GM12878 (cell line): ENCODE data around the gene RALGPS2. TPM values are rescaled to one million over a fixed set of nuclear protein-coding genes. Genes with fewer than 3 reads are reported as not detected.

ENCODE experiments used
- ATAC-seq: fragments of 200-7000 bp; cut with Tn5 transposase; 3 replicates; pipeline ENCODE4 v1.9.1; 2020; ENCODE audit warnings: mild to moderate bottlenecking, moderate library complexity
- BruUV-seq: library from RNA; stranded (reverse); fragments of 400-500 nt; replicated peaks from 2 replicates; lab custom pipeline; 2021; lab: Mats Ljungman, UMichigan
- CTCF ChIA-PET: fragments of 300-600 bp; sonication (Branson Sonifier 250); formaldehyde crosslinking; extraction: SDS; loops from one replicate; lab custom pipeline; 2021; ENCODE audit warnings: inconsistent platforms; lab: Yijun Ruan, JAX
- POLR2A ChIA-PET: fragments of 350-600 bp; formaldehyde crosslinking; extraction: SDS; loops from one replicate; lab custom pipeline; 2021; ENCODE audit warnings: inconsistent platforms; lab: Charles Lee
- RAD21 ChIA-PET: fragments of 300-600 bp; sonication (Branson Sonifier 250); formaldehyde crosslinking; loops from one replicate; lab custom pipeline; 2023; ENCODE audit warnings: antibody characterized with exemption; ENCODE audit not compliant: unreplicated experiment; lab: Charles Lee
- SMC1A ChIA-PET: fragments of 300-600 bp; sonication (Branson Sonifier 250); formaldehyde crosslinking; loops from one replicate; lab custom pipeline; 2023; ENCODE audit not compliant: unreplicated experiment, uncharacterized antibody; lab: Charles Lee
- DNase-seq: peaks from one replicate; pipeline ENCODE4 v3.0.0-alpha.2; 2011; ENCODE audit warnings: low read depth, low spot score
- FAIRE-seq: peaks from 3 replicates; lab custom pipeline; 2011; peaks lifted over from hg19 to GRCh38; lab: Jason Lieb, UNC
- H2AFZ ChIP-seq: 2 replicates; pipeline ENCODE4 v1.6.0; 2011; ENCODE audit warnings: low read depth, low read length, control low read depth; ENCODE audit not compliant: control insufficient read depth
- H3K27ac ChIP-seq: 2 replicates; pipeline ENCODE4 v1.5.1; 2011; ENCODE audit warnings: control low read depth; ENCODE audit not compliant: control insufficient read depth, insufficient read depth
- H3K27me3 ChIP-seq, 2 experiments: replicated peaks in 1 of 2; 2 replicates each; pipeline versions ENCODE4 v1.6.0 to v1.6.1; 2011; ENCODE audit warnings: low read length in 1 of 2; ENCODE audit not compliant: control insufficient read depth in 2 of 2, insufficient read depth in 2 of 2
- H3K36me3 ChIP-seq, 2 experiments: 2 replicates each; pipeline ENCODE4 v1.5.1; 2011; ENCODE audit warnings: low read length in 1 of 2; ENCODE audit not compliant: control insufficient read depth in 2 of 2, insufficient read depth in 2 of 2
- H3K4me1 ChIP-seq: 2 replicates; pipeline ENCODE4 v1.6.1; 2011; ENCODE audit warnings: mild to moderate bottlenecking, low read length, moderate library complexity, mixed read lengths; ENCODE audit not compliant: control insufficient read depth, insufficient read depth
- H3K4me2 ChIP-seq: 2 replicates; pipeline ENCODE4 v1.6.0; 2011; ENCODE audit warnings: control low read depth; ENCODE audit not compliant: control insufficient read depth, insufficient read depth
- H3K4me3 ChIP-seq: fragments of 200-600 bp; sonication (generic); 2 replicates; pipeline ENCODE4 v1.5.1; 2016
- H3K79me2 ChIP-seq: 2 replicates; pipeline ENCODE4 v1.6.0; 2011; ENCODE audit warnings: low read length; ENCODE audit not compliant: control insufficient read depth, insufficient read depth
- H3K9ac ChIP-seq: 2 replicates; pipeline ENCODE4 v1.8.0; 2011; ENCODE audit warnings: low read length, control low read depth, mixed read lengths; ENCODE audit not compliant: control insufficient read depth, insufficient read depth
- H3K9me3 ChIP-seq: replicated peaks from 3 replicates; pipeline ENCODE4 v1.5.1; 2011; ENCODE audit warnings: mild to moderate bottlenecking, low read length; ENCODE audit not compliant: control insufficient read depth, insufficient read depth
- H4K20me1 ChIP-seq: 2 replicates; pipeline ENCODE4 v1.6.0; 2011; ENCODE audit not compliant: control insufficient read depth, insufficient read depth
- ATF7 ChIP-seq: fragments of 450-650 bp; IDR thresholded peaks from 2 replicates; pipeline ENCODE4 v1.6.1; 2016; ENCODE audit warnings: low read depth, mild to moderate bottlenecking
- EED ChIP-seq: sonication (generic); IDR thresholded peaks from 2 replicates; pipeline ENCODE4 v1.6.1; 2016; ENCODE audit warnings: antibody characterized with exemption, low read depth
- ELK1 ChIP-seq: IDR thresholded peaks from 2 replicates; pipeline ENCODE4 v1.6.1; 2012; ENCODE audit warnings: low read depth, low read length, improper control_type of control experiment
- HCFC1 ChIP-seq: fragments of 150-350 bp; IDR thresholded peaks from 2 replicates; pipeline ENCODE4 v1.6.1; 2014; ENCODE audit warnings: low read length
- IKZF2 ChIP-seq, 2 experiments: fragments of 450-650 bp; IDR thresholded peaks; 2 replicates each; pipeline ENCODE4 v1.6.1; 2017; ENCODE audit warnings: mild to moderate bottlenecking in 2 of 2, moderate library complexity in 2 of 2
- KAT2A ChIP-seq: conservative IDR thresholded peaks from 2 replicates; pipeline ENCODE4 v1.6.1; 2011; ENCODE audit warnings: low read depth, low read length; ENCODE audit not compliant: control insufficient read depth
- KLF5 ChIP-seq: fragments of 450-650 bp; IDR thresholded peaks from 2 replicates; pipeline ENCODE4 v1.6.1; 2014; ENCODE audit warnings: mild to moderate bottlenecking; ENCODE audit not compliant: partially characterized antibody
- REST ChIP-seq: IDR thresholded peaks from 2 replicates; pipeline ENCODE4 v1.6.1; 2012; ENCODE audit warnings: mild to moderate bottlenecking, low read depth, low read length
- SIX5 ChIP-seq: IDR thresholded peaks from 2 replicates; pipeline ENCODE4 v1.6.1; 2011; ENCODE audit warnings: mild to moderate bottlenecking, low read depth, low read length, moderate library complexity; ENCODE audit not compliant: severe bottlenecking
- SREBF2 ChIP-seq: IDR thresholded peaks from 2 replicates; pipeline ENCODE4 v1.6.1; 2012; ENCODE audit warnings: mild to moderate bottlenecking, low read length
- ZBTB33 ChIP-seq: fragments of 450-650 bp; IDR thresholded peaks from 2 replicates; pipeline ENCODE4 v1.6.1; 2017; ENCODE audit warnings: mild to moderate bottlenecking
- WGBS: methylation state at CpG from one replicate; pipeline ENCODE4 v1.1.6; 2016; ENCODE audit warnings: low lambda C conversion rate; ENCODE audit not compliant: insufficient replicate concordance, insufficient coverage; ENCODE audit errors: missing lambda C conversion rate; 5-methylcytosine and 5-hydroxymethylcytosine counted together
- in situ Hi-C: fragments of 300-500 bp; cut with MboI; formaldehyde crosslinking; loops from 9 replicates; pipeline ENCODE4 v1.14.3; 2018; ENCODE audit warnings: mixed read lengths
- intact Hi-C: fragments of 100-400 bp; cut with micrococcal nuclease; formaldehyde crosslinking; loops from one replicate; pipeline ENCODE4 v1.14.2; 2022; ENCODE audit not compliant: unreplicated experiment
- polyA plus RNA-seq, 11 experiments: library from polyadenylated mRNA; depleted of rRNA in 4 of 11; unstranded in 6 of 11; stranded (reverse) in 5 of 11; fragments of >200 nt; fragmentation: Nextera tagmentation in 4 of 11; fragmentation: Illumina TruSeq in 1 of 11; extraction: Ambion mirVana in 4 of 11; extraction: Trizol in 1 of 11; gene quantifications; 1 replicate in 1 of 11; 2 replicates in 10 of 11; pipeline versions ENCODE4 v1.2.1 to v1.2.3, GENCODE V29; 2011 to 2016; ENCODE audit warnings: inconsistent platforms in 2 of 11, missing spikeins in 2 of 11, low read depth in 1 of 11
- total RNA-seq, 4 experiments: library from RNA; depleted of rRNA in 3 of 4; stranded (reverse); fragments of >200 nt in 3 of 4; fragmentation: Illumina TruSeq in 1 of 4; extraction: Trizol in 1 of 4; gene quantifications; 2 replicates each; pipeline versions ENCODE4 v1.2.1 to v1.2.3, GENCODE V29; 2013 to 2021

The RALGPS2 gene
- total and polyA plus RNA-seq, 10 of the 15 experiments (the other 5 are each of a cell fraction or from before 2014, with no cell fraction given) = 0.08 to 3.7 (median 0.50) TPM

GRCh38 chr1:178784131-178784536, 59.1 kb downstream of the RALGPS2 start:
- no TSS peak for BruUV-seq
- in situ Hi-C loops = no loop called here
- no peaks in the 10 kb centered on the region for H3K36me3 ChIP-seq
- WGBS = 0% methylated on average over 2 of the region's 2 CpGs
- H2AFZ ChIP-seq = no peak overlapping the region
- H4K20me1 ChIP-seq = no peaks in the 10 kb centered on the region
- DNase-seq = no peak
- SMC1A ChIA-PET = interaction anchor here (1.4 to 2.6 kb wide), 3 partner anchors 19 to 219 kb away, joined by 3 to 12 read pairs (median 5); no protein-coding TSS in a partner anchor
- H3K4me1 ChIP-seq = no peaks in the 10 kb centered on the region
- no peaks in the 10 kb centered on the region for H3K9me3 ChIP-seq
- ATAC-seq = no peak
- intact Hi-C loops = no loop called here
- TF ChIP-seq KLF5 (no peak), ATF7 (no peak), HCFC1 (no peak), ELK1 (no peak), KAT2A (no peak)
- no peaks in the 10 kb centered on the region for H3K79me2 ChIP-seq
- no peak overlapping the region for H3K4me3 ChIP-seq
- RAD21 ChIA-PET = interaction anchor here (1.6 kb wide), 1 partner anchor 221 kb away, joined by 7 read pairs; no protein-coding TSS in a partner anchor
- H3K27me3 ChIP-seq = no peaks in the 10 kb centered on the region
- FAIRE-seq = no peak
- H3K9ac ChIP-seq = no peak overlapping the region
- CTCF ChIA-PET = interaction anchor here (0.7 to 4.1 kb wide), 6 partner anchors 10 to 1229 kb away, joined by 3 to 16 read pairs (median 3); no protein-coding TSS in a partner anchor
- H3K27ac ChIP-seq = no peak overlapping the region
- H3K4me2 ChIP-seq = no peak overlapping the region
- POLR2A ChIA-PET = no interaction called here

- Histone ChIP-seq H3K9ac (no peak overlapping the region), H3K36me3 (no peaks in the 10 kb centered on the region), H3K27me3 (no peaks in the 10 kb centered on the region), H3K4me3 (no peak overlapping the region), H4K20me1 (no peaks in the 10 kb centered on the region), H3K4me2 (no peak overlapping the region), H3K27ac (no peak overlapping the region), H3K79me2 (no peaks in the 10 kb centered on the region), H3K9me3 (no peaks in the 10 kb centered on the region), H2AFZ (no peak overlapping the region), H3K4me1 (no peaks in the 10 kb centered on the region)
- RAD21 ChIA-PET = no interaction called here
- BruUV-seq = no TSS peak
- intact Hi-C loops (no loop called here), in situ Hi-C loops (no loop called here)
- no peak for DNase-seq
- CTCF ChIA-PET = interaction anchor here (1.0 to 1.7 kb wide), 2 partner anchors 18 to 210 kb away, joined by 3 to 4 read pairs; no protein-coding TSS in a partner anchor
- POLR2A ChIA-PET = no interaction called here
- 10% methylated on average over 3 of the region's 3 CpGs for WGBS
- no peak for ATAC-seq
- SMC1A ChIA-PET = interaction anchor here (0.5 kb wide), 1 partner anchor 48 kb away, joined by 3 read pairs; no protein-coding TSS in a partner anchor
- FAIRE-seq = no peak
- TF ChIP-seq ZBTB33 (no peak), SIX5 (no peak), SREBF2 (no peak), REST (no peak), IKZF2 (IDR thresholded peaks at IDR 0.05) (no peak), EED (no peak)
These were observed 67.3 kb downstream of the RALGPS2 start for GRCh38 chr1:178792394-178792793.
